GM18870 (cell line): ENCODE measurements around the gene CD68.
"Not testable (repeated sequence)": the region's sequence is repeated elsewhere in the genome, so short reads cannot be mapped to it uniquely, and the experiment has no call there.

Source experiments
- ATAC-seq: cut with Tn5 transposase; IDR thresholded peaks from one replicate; pipeline ENCODE4 v1.9.1; 2021; ENCODE audit warnings: moderate library complexity; ENCODE audit not compliant: unreplicated experiment

CD68 gene

GRCh38 chr17:7580604-7581575 lies 1.5 kb downstream of the CD68 start:
- no peak for ATAC-seq

DNA sequence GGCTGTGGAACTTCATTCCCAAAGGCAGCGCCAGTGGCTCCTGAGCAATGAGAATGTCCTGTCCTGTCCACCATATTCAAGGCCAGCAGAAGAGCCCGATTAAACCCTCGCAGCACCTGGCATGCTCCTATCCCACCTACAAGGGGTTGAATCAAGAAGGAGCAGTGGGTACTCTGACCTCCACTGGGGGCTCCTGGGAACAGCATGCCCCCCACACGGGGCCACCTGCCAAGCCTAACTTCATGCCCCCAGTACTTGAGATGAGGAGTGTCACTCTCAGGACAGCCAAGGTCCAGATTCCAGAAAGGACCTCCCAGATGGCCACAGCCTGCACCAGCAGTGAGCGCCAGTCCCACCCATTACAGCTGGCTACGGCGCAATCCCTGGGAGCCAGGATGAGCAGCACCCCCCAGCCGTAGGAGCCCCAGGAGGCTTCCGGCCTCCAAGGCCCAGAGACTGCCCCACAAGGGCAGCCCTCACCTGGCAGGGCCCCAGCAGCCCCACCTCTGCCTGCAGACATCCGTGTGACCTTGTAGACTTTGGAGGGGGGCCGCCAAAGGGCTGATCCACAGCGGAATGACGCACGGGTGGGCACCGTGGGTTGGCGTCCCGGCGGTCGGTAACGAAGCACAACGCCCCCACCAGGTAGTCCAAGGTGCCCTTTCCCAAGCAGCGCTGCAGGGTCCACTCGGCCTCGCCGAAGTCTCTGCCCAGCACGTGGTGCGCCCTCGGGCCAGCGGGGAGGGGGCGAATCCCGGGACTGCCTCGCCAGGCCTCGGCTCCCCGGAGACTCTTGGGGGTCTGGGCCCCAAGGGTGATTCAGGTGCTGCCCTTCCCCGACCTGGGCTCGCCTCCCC lies 3.2 kb downstream of the CD68 start:
- no peak for ATAC-seq

GRCh38 chr17:7583253-7584109 lies 4.0 kb downstream of the CD68 start, which contains the start of gene MPDU1:
TSS of gene MPDU1 (plus strand) at chr17:7583852. CDS start at chr17:7583863, 11 bp downstream.
- peak; percentile 56 for ATAC-seq

GRCh38 chr17:7586673-7587419 lies 7.4 kb downstream of the CD68 start:
- ATAC-seq = no peak

DNA sequence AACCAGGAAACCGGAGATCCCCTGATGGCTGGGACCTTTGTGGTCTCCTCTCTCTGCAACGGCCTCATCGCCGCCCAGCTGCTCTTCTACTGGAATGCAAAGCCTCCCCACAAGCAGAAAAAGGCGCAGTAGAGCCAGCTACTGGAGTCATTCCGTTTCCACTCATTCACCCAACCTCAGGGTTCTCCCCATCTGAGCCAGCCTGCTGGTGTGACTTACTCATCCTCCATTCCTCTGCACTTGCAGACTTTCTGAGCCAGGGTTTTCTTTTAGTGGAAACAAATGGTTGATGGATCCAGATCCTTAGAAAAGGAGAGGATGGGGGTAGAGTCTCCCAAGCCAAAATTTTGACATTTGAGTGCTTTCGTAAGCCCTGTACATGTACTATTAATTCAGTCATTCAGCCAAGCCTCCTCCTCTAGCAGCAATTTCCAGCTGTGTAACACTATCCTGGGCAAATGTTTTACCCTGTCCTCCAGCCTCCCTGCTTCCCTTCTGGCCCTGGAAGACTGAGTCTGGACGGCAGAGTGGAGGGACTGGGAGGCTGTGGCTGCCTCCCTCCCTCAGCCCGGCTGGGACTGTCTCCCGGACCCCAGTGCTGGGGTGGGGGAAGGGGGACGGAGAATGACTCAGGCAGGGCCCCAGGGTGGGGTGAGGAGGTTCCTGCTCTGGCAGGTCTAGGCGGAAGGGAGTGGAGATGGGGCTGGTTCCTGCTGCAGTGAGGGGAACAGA lies 8.1 kb downstream of the CD68 start:
- no peak for ATAC-seq

GRCh38 chr17:7588553-7589203 lies 9.2 kb downstream of the CD68 start:
- ATAC-seq = no peak

- no peak for ATAC-seq
These were observed 9.9 kb downstream of the CD68 start for GRCh38 chr17:7589204-7589868.

DNA sequence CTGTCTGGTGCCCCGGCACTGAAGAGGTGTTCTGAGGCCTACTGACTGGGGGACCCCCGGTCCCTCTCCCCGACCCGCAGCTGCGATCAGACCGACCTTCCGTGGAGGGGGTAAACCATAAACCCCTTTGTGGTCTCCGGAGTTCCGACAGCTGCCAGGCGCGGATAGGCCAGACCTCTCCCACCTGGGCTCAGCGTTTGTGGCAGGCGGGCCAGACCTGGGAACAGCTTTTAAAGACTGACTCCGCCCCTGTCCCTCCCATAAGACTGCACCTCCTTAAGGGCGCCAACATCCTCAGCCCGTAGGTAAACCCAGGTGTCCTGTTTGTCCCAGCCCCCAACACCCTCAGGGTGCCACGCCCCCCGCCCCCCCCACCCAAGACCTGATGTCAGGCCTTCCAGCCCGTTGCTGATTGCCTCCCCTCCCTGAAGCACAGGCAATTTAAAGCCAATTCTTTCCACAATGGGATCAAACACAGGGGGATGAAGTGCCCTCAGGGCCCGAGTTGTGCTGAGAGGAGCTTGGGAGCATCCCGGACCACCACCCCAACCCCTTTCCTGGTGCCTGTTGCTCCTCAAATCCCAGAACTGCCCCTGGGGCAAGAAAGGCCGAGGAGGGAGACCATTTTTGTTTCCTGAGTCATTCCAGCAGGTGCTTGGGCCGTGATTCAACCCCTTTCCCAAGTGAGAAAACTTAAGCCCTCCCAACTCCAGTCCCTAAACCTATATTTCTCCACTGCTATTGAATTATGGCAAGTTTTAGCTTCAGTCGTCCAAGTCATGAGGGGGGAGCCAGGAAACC lies 10.7 kb downstream of the CD68 start, which contains the start of gene SOX15:
SOX15 (minus strand) TSS at position 204 of the 801 bp plus-strand sequence. CDS start 418 bp downstream, outside the sequence.
- no peak for ATAC-seq

DNA sequence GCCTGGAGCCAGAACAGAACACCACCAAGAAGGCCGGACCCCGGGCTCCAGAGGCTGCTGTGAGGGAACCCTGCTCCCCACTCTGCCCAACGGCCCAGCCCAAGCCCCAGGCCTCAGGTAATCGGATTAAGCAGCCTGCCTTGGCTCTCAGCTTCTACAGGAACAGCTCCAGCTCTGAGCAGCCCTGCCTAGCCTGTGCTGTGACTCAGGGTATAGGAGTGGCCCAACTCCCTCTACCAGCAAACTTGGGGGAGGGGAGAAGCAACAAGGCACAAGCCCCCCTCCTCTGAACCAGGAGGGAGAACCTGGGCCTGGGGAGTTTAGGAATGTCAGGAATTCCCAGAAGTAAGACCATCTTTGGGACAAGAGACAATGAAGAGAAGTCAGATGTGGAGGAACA lies 11.3 kb downstream of the CD68 start:
- no peak for ATAC-seq

GRCh38 chr17:7591596-7591995 lies 12.2 kb downstream of the CD68 start:
- no peak for ATAC-seq

DNA sequence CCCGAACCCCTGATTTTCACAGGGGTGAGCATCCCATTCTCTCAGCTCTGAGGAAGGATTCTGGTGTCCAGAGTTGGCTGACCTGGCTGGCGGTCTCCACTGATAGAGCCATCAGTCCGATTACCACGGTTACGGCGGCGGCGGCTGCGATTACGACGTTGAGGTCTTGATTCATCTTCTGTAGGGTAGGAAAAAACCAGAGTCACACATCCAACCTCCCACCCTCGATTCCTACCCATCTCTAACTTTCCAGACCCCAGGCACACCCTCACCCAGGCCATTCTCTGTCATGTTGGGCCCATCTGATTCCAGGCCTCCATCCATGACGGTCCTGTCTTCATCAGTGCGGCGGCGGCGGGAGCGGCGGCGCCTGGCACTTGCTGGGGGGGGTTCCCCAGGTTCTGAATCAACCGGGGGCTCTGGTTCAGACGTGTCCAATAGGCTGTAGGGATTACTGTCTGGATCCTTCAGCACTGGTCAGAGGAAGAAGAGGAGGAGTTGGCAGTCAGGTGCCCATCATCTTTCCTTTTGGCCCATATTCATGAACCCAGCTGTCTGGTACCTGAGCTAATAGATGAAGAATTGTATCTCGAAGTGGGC lies 13.1 kb downstream of the CD68 start:
- no peak for ATAC-seq

DNA sequence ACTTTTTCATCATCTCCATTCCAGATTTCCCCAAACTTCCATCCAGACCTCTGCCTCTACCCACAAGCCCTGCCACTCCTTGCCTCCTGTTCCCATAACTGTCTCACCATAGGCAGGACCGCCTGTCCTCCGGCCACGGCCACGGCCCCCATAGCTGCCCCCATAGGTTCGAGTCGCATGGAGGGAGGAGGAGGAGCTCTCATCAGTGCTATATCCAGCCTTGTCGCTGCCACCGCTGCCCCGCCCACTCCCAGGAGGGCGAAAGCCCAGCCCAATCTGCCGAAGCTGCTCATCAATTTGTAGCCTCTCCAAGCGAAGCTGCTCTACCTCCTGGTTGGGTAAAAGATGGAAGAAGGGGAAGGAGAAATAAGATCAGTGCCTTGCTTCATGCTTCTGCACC lies 13.9 kb downstream of the CD68 start:
- ATAC-seq = no peak

GRCh38 chr17:7597561-7597960 lies 18.1 kb downstream of the CD68 start:
- not testable (repeated sequence) for ATAC-seq

DNA sequence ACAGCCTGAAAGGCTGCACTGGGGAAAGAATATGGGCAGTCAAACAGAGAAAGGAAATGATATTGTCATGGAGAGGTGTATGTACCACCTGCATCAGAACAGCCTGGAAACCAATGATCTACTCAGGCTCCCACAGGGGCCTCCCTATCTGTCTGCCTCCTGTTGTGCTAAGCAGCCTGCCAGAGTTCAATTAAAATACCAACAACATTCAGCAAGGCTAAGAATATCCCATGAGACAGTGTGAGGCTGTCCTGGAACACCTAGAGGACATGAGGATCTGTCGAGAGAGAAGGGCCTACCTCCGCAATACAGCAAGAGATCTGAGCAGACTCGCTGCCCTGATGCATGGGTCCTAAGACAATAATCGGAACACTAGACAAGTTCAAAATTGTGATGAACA lies 26.8 kb downstream of the CD68 start:
- no peak for ATAC-seq

DNA sequence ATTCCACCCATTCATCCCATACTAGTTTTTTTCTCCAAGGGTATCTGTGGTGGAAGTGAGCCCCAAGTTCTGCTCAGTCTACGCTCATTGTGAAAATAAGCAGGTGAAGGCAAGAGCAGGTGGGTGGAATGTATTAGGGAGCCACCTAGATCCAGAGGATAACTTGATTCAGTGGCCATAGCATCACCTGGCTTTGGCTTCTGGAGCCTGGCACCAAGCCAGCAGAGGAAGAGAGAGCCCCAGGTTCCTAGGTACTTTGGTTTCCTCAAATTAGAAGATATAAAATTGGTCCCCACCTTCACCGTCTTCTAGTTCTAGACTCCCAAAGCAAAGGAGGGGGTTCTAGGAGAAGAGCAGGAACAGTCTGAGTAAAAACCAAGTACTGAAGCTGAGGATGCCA lies 31.2 kb downstream of the CD68 start:
- ATAC-seq = no peak

- no peak for ATAC-seq
These were observed 32.3 kb downstream of the CD68 start for GRCh38 chr17:7611635-7612293.

DNA sequence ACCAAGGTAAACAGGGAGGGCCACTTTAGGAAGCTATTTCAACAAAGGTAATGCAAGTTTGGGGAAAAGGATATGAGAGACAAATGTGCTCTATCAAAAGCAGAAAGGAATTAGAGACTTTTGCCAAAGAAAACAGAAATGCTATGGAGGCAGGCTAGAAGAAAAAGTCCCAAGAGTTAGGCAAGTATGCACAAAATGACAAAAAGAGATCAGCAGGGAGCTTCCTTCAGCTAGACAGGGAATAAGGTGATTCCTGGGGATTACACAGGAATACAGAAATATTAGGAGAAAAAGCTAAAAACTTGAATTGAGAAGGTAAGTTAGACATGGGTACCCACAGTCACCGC lies 32.8 kb downstream of the CD68 start:
- no peak for ATAC-seq
